Activated CD4-positive, alpha-beta T cell treated with anti-CD3 and anti-CD28 coated beads for 36 hours (primary cell): ENCODE data around the gene SPIB. TPM values are rescaled to one million over a fixed set of nuclear protein-coding genes. Genes with fewer than 3 reads are reported as not detected.

Source experiments
- ATAC-seq: fragments of 200-7000 bp; cut with Tn5 transposase; one replicate; pipeline ENCODE4 v1.10.0; 2021; ENCODE audit warnings: mild to moderate bottlenecking, moderate library complexity
- CTCF ChIA-PET: fragments of 350-600 bp; sonication (Branson Sonifier 250); formaldehyde crosslinking; loops from one replicate; lab custom pipeline; 2021; ENCODE audit warnings: antibody characterized with exemption; lab: Charles Lee
- POLR2A ChIA-PET: fragments of 350-600 bp; sonication (Branson Sonifier 250); formaldehyde crosslinking; loops from one replicate; lab custom pipeline; 2021; ENCODE audit warnings: antibody characterized with exemption, inconsistent platforms; lab: Charles Lee
- DNase-seq: peaks from one replicate; pipeline ENCODE4 v3.0.0-alpha.2; 2020
- H3K27ac Mint-ChIP-seq: one replicate; pipeline ENCODE4 v1.8.0; 2021; ENCODE audit warnings: mixed read lengths
- H3K27me3 Mint-ChIP-seq: one replicate; pipeline ENCODE4 v1.8.0; 2021; ENCODE audit warnings: mixed read lengths
- H3K36me3 Mint-ChIP-seq: one replicate; pipeline ENCODE4 v1.8.0; 2021; ENCODE audit warnings: low read depth, mixed read lengths
- H3K4me1 Mint-ChIP-seq: one replicate; pipeline ENCODE4 v1.8.0; 2021; ENCODE audit warnings: mixed read lengths
- H3K4me3 Mint-ChIP-seq: one replicate; pipeline ENCODE4 v1.8.0; 2021; ENCODE audit warnings: mild to moderate bottlenecking, moderate library complexity, mixed read lengths
- H3K9me3 Mint-ChIP-seq: one replicate; pipeline ENCODE4 v1.8.0; 2021; ENCODE audit warnings: low read depth, mixed read lengths
- intact Hi-C, 2 experiments: fragments of 100-400 bp; cut with DNase I in 1 of 2; cut with micrococcal nuclease in 1 of 2; formaldehyde crosslinking; loops; one replicate each; pipeline versions ENCODE4 v1.14.2 to v1.15.1; 2022 to 2024; cut with DNase I, micrococcal nuclease
- total RNA-seq, 2 experiments: library from RNA; stranded (reverse); gene quantifications; one replicate each; pipeline ENCODE4 v1.2.3, GENCODE V29; 2021

Gene SPIB
- total RNA-seq, 2 experiments from 2014 or later, result 0.33 to 0.50 TPM

GRCh38 chr19:50476907-50477238 is 58.1 kb downstream of the SPIB start:
- POLR2A ChIA-PET, result no interaction called here
- peaks cover 20% of the 10 kb centered on the region for H3K36me3 Mint-ChIP-seq
- H3K27ac Mint-ChIP-seq, result peak overlapping the region; percentile 84
- CTCF ChIA-PET, result no interaction called here
- H3K9me3 Mint-ChIP-seq, result no peaks in the 10 kb centered on the region
- intact Hi-C loops, result loop anchor here (1.0 kb wide), 9 partner anchors 34 to 327 kb away; partner anchors contain the start of genes JOSD2 (in 2 of the 2), NR1H2 (in 1 of the 2) and POLD1 (in 1 of the 2)
- no peak for DNase-seq
- no peaks in the 10 kb centered on the region for H3K27me3 Mint-ChIP-seq
- H3K4me3 Mint-ChIP-seq, result peak overlapping the region; percentile 90
- H3K4me1 Mint-ChIP-seq, result peaks cover 18% of the 10 kb centered on the region
- no peak for ATAC-seq

- peak overlapping the region; percentile 90 for H3K4me3 Mint-ChIP-seq
- H3K9me3 Mint-ChIP-seq, result no peaks in the 10 kb centered on the region
- no peaks in the 10 kb centered on the region for H3K27me3 Mint-ChIP-seq
- ChIA-PET CTCF (interaction anchor here (0.6 to 1.5 kb wide), 3 partner anchors 17 to 465 kb away, joined by 3 to 5 read pairs (median 3); no protein-coding TSS in a partner anchor), POLR2A (interaction anchor here (0.6 kb wide), 2 partner anchors 143 to 324 kb away, joined by 3 to 4 read pairs; no protein-coding TSS in a partner anchor)
- no peak for DNase-seq
- H3K36me3 Mint-ChIP-seq, result peaks cover 22% of the 10 kb centered on the region
- peak overlapping the region; percentile 44 for H3K27ac Mint-ChIP-seq
- ATAC-seq, result no peak
- intact Hi-C loops, result no loop called here
- peaks cover 18% of the 10 kb centered on the region for H3K4me1 Mint-ChIP-seq
Measured at GRCh38 chr19:50477751-50478515, 59.2 kb downstream of the SPIB start.

DNA sequence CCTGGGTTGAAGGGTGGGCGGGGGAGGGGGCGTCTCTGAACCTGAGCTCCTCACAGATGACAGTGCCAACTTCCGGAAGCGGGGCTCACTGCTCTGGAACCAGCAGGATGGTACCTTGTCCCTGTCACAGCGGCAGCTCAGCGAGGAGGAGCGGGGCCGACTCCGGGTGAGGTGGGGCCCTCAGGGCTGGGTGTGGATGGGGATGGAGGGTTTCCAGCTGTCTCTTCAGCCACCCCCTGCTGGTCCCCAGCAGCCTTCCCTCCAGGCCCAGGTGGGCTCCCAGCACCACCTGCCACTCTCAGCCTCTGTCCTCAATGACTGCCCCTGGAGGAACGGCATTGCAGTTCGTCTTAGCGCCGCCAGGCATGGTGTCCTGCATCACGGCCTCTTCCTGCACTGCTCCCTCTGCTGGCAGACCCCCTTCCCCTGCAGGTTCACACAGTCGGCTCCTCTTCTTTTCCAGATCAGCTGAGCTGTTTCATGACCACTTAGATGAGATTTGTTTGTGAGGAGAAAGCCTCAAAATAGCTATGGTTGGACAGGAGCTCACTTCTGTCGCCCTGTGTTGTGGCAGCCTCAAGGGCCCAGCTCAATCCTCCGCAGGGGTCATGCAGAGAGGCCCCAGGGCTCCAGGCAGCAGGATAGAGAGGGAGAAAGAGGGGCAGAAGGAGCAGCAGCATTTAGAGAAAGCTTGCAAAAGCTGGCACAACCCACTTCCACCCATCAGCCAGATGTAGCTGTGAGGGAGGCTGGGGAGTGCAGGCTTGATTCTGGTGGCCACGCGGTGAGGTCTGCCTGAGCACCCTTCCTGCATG is 60.4 kb downstream of the SPIB start:
- H3K27ac Mint-ChIP-seq, result no peak overlapping the region
- no peaks in the 10 kb centered on the region for H3K9me3 Mint-ChIP-seq
- CTCF ChIA-PET, result interaction anchor here (0.6 to 1.5 kb wide), 7 partner anchors 18 to 466 kb away, joined by 3 to 5 read pairs (median 3); partner anchors contain the start of gene POLD1
- POLR2A ChIA-PET, result interaction anchor here (0.6 kb wide), 1 partner anchor 144 kb away, joined by 3 read pairs; no protein-coding TSS in a partner anchor
- no peaks in the 10 kb centered on the region for H3K27me3 Mint-ChIP-seq
- DNase-seq (peak; percentile 54), ATAC-seq (no peak)
- H3K4me1 Mint-ChIP-seq, result peaks cover 18% of the 10 kb centered on the region
- peaks cover 28% of the 10 kb centered on the region for H3K36me3 Mint-ChIP-seq
- intact Hi-C loops, result no loop called here
- H3K4me3 Mint-ChIP-seq, result no peak overlapping the region

DNA sequence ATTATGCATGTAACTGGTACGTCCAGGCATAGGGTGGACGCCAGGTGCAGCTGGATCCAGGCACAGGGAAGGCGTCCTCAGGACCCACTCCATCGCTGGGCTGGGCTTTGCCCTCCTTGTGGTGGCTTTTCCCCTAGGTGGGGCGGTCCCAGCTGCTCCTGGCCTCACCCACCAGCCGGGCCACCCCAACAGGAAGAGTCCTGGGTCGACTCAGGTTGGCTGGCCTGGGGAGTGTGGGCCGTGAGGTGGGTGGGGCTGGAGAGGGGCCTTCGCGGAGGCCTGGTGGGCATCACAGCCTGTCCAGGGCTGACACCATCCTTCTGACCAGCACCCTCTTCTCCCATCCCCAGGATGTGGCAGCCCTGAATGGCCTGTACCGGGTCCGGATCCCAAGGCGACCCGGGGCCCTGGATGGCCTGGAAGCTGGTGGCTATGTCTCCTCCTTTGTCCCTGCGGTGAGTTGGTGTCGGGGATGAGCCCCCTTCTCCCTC is 61.1 kb downstream of the SPIB start:
- ChIA-PET POLR2A (no interaction called here), CTCF (interaction anchor here (1.1 to 1.5 kb wide), 4 partner anchors 19 to 243 kb away, joined by 3 to 5 read pairs (median 4); partner anchors contain the start of gene POLD1)
- Mint-ChIP-seq H3K27me3 (no peaks in the 10 kb centered on the region), H3K4me3 (no peak overlapping the region), H3K9me3 (no peaks in the 10 kb centered on the region), H3K27ac (no peak overlapping the region), H3K4me1 (peaks cover 18% of the 10 kb centered on the region), H3K36me3 (peaks cover 28% of the 10 kb centered on the region)
- DNase-seq, result no peak
- ATAC-seq, result no peak
- intact Hi-C loops, result no loop called here

- H3K4me1 Mint-ChIP-seq, result peaks cover 18% of the 10 kb centered on the region
- no peaks in the 10 kb centered on the region for H3K27me3 Mint-ChIP-seq
- H3K27ac Mint-ChIP-seq, result no peak overlapping the region
- intact Hi-C loops, result no loop called here
- no peak overlapping the region for H3K4me3 Mint-ChIP-seq
- ATAC-seq (no peak), DNase-seq (no peak)
- POLR2A ChIA-PET, result no interaction called here
- CTCF ChIA-PET, result no interaction called here
- H3K9me3 Mint-ChIP-seq, result no peaks in the 10 kb centered on the region
- peaks cover 32% of the 10 kb centered on the region for H3K36me3 Mint-ChIP-seq
Measured at GRCh38 chr19:50480281-50481111, 61.8 kb downstream of the SPIB start.

Other genes starting within 250 kb of the SPIB start
- gene MYH14, start 215.3 kb upstream of the SPIB start, total RNA-seq, result not detected
- gene KCNC3, start 89.6 kb upstream of the SPIB start, total RNA-seq, result 1 to 10 TPM; 9.1 to 9.7 TPM
- gene NAPSA, start 53.3 kb upstream of the SPIB start, total RNA-seq, result 10 to 100 TPM; 44.0 to 63.4 TPM
- 10 to 100 TPM; 50.3 to 53.6 TPM for gene NR1H2, start 42.5 kb upstream of the SPIB start, total RNA-seq
- 100 to 1,000 TPM; 220 to 227 TPM for gene POLD1, start 34.6 kb upstream of the SPIB start, total RNA-seq
- under 1 TPM; 0.14 to 0.30 TPM for gene MYBPC2, start 14.0 kb downstream of the SPIB start, total RNA-seq
- 10 to 100 TPM; 33.4 to 34.7 TPM for gene EMC10, start 57.6 kb downstream of the SPIB start, total RNA-seq
- under 1 TPM; 0.48 to 0.58 TPM for gene GARIN5A, start 57.9 kb downstream of the SPIB start, total RNA-seq
- gene JOSD2, start 92.3 kb downstream of the SPIB start, total RNA-seq, result 10 to 100 TPM; 17.4 to 28.1 TPM
- gene ASPDH, start 95.0 kb downstream of the SPIB start, total RNA-seq, result not detected
- not detected for gene LRRC4B, start 149.5 kb downstream of the SPIB start, total RNA-seq
- gene SYT3, start 220.9 kb downstream of the SPIB start, total RNA-seq, result under 1 TPM; 0.11 to 0.16 TPM
- 1 to 10 TPM; 1.3 to 1.7 TPM for gene C19orf81, start 230.5 kb downstream of the SPIB start, total RNA-seq